ENCODE data around the gene TLR2.

TLR2 gene

DNA sequence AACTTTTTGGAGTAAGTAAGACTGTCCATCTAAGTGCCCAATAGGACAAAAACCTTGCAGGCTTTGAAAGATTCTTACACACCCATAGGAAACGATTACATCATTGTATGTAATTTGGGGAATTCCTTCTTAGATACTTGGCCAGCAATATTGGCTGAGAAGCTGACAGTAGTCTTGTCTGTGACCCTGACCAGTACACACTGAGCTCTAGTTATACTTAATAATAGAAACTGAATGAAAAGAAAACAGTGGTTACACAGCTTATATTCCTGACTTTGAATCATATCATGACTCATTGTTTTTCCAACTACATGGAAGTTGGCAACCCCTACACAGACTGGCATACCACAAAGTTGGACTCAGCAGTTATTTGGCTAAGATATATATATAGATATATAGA is 7.1 kb upstream of the TLR2 start:
- no peak overlapping the region for H3K4me3 ChIP-seq (ENCODE audit: low read depth, low read length)
- no peak for TF ChIP-seq CTCF (IDR thresholded peaks at IDR 0.05; ENCODE audit: insufficient read depth, low read depth, low read length, missing control alignments)
- DNase-seq (ENCODE audit: low read depth) = no peak

- no peak for TF ChIP-seq CTCF (IDR thresholded peaks at IDR 0.05; ENCODE audit: insufficient read depth, low read depth, low read length, missing control alignments)
- H3K4me3 ChIP-seq (ENCODE audit: low read depth, low read length) = no peak overlapping the region
- DNase-seq (ENCODE audit: low read depth) = no peak
Observed at GRCh38 chr4:153679486-153679885, 4.6 kb upstream of the TLR2 start.

DNA sequence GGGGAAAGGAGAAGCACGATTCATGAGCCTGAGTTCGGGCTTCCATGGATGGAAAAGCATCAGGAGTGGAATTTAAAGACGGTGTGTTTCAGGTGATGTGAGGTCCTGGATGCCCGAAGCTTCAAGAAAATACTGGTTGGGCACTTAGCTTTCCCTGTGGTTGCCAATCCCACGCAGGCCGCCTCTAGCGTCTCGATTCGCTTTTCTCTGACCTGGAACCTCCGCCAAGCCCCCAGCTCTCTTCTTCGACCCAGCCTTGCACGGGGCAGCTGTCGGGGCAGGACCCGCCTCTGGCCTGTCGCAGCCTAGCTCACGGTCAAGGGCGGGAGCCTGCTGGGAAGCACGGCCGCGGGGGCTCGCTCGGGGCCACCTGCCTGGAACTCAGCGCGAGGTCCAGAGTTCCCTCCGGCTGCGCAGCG is 308 bp upstream of the TLR2 start:
- no peak for DNase-seq (ENCODE audit: low read depth)
- no peak for TF ChIP-seq CTCF (IDR thresholded peaks at IDR 0.05; ENCODE audit: insufficient read depth, low read depth, low read length, missing control alignments)
- peak overlapping the region; percentile 59 for H3K4me3 ChIP-seq (ENCODE audit: low read depth, low read length)

DNA sequence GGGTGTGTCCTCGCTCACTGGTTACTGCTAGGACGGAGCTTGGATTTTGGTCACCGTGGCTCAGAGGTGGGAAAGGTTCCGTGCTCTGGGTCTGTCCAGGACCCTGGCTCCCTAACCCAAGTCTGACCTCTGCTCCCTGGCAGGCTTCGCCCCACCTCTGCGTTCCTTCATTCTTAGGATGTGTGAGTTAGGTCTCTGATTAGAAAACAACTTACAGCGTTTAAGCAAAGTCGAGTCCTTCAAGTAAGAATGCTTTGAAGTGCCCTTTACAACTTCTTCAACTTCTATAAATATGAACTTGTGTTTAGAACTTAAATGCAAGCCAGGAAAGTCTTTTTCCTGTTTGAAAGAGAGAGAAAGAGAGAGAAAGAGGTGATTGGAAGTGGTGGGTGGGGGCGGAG is 891 bp downstream of the TLR2 start:
- DNase-seq (ENCODE audit: low read depth) = no peak
- H3K4me3 ChIP-seq (ENCODE audit: low read depth, low read length) = peak overlapping the region; percentile 59
- TF ChIP-seq CTCF (IDR thresholded peaks at IDR 0.05; ENCODE audit: insufficient read depth, low read depth, low read length, missing control alignments) = no peak

DNA sequence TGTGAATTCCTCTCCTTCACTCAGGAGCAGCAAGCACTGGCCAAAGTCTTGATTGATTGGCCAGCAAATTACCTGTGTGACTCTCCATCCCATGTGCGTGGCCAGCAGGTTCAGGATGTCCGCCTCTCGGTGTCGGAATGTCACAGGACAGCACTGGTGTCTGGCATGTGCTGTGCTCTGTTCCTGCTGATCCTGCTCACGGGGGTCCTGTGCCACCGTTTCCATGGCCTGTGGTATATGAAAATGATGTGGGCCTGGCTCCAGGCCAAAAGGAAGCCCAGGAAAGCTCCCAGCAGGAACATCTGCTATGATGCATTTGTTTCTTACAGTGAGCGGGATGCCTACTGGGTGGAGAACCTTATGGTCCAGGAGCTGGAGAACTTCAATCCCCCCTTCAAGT is 20.4 kb downstream of the TLR2 start:
- no peak for DNase-seq (ENCODE audit: low read depth)
- no peak for TF ChIP-seq CTCF (IDR thresholded peaks at IDR 0.05; ENCODE audit: insufficient read depth, low read depth, low read length, missing control alignments)
- no peak overlapping the region for H3K4me3 ChIP-seq (ENCODE audit: low read depth, low read length)

DNA sequence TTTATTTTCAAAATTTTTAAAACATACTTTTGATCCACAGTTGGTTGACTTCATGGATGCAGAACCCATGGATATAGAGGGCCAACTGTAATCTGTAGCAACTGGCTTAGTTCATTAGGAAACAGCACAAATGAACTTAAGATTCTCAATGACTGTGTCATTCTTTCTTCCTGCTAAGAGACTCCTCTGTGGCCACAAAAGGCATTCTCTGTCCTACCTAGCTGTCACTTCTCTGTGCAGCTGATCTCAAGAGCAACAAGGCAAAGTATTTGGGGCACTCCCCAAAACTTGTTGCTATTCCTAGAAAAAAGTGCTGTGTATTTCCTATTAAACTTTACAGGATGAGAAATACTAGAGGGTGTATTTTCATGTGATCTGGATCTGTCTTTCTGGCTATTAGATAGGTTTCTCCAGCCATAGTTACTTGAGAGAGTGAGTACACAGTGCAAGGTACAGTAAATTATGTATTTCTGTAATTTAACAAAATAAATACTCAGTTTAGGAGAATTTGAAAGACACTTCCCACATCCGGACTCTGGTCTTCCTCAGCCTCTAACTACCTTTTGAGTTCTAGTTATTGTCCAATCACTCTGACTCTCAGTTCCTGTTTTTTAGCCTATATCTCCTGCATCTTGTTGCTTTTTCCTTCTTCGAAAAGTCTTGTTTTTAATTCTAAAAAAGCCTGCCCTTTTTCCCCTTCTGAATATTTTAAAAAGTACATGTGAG is 21.8 kb downstream of the TLR2 start:
- H3K4me3 ChIP-seq (ENCODE audit: low read depth, low read length) = no peak overlapping the region
- TF ChIP-seq CTCF (IDR thresholded peaks at IDR 0.05; ENCODE audit: insufficient read depth, low read depth, low read length, missing control alignments) = no peak
- DNase-seq (ENCODE audit: low read depth) = peak; percentile 32

- DNase-seq (ENCODE audit: low read depth) = no peak
- no peak overlapping the region for H3K4me3 ChIP-seq (ENCODE audit: low read depth, low read length)
- no peak for TF ChIP-seq CTCF (IDR thresholded peaks at IDR 0.05; ENCODE audit: insufficient read depth, low read depth, low read length, missing control alignments)
Observed at GRCh38 chr4:153706519-153706918, 22.4 kb downstream of the TLR2 start.

All from GM12865 (cell line).